ENCODE data around the gene CENPT.
"Not testable (repeated sequence)": the region's sequence is repeated elsewhere in the genome, so short reads cannot be mapped to it uniquely, and the experiment has no call there.

The CENPT gene

DNA sequence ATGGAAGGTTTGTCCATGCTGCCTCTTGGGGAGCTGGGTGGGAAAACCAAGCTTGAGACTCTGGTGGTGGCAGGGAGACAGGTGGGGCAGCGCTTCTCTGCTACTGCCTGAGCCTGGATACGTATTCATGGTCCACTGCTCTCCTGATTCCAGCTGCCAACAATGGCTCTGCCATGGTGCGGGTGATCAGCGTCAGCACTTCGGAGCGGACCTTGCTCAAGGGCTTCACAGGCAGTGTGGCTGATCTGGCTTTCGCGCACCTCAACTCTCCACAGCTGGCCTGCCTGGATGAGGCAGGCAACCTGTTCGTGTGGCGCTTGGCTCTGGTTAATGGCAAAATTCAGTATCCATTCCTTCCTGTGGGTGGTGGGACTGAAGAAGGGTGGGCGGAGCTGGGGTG is 29.6 kb upstream of the CENPT start:
- DNase-seq (ENCODE audit: extremely low spot score, insufficient read length, low read depth) = no peak
- FAIRE-seq = no peak

DNA sequence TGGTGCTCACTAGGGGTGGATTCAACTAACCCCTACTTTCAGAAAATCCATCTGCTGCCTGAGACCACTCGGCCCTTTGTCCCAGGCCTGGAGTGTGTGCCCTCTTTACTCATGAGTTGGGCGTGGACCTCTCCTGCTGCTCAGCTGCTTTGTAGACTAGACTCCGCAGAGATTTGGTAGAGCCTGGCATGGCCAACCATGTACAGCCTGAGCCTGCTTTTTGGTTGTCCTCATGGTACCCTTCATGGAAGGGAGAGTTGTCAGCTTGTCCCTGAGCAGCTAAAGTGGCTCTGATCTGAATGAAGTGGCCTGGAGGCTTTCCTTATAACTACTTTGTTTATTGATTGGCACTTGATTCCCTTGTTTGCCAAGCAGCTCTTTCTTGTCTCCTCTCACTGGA is 26.9 kb upstream of the CENPT start:
- DNase-seq (ENCODE audit: extremely low spot score, insufficient read length, low read depth) = no peak
- no peak for FAIRE-seq

DNA sequence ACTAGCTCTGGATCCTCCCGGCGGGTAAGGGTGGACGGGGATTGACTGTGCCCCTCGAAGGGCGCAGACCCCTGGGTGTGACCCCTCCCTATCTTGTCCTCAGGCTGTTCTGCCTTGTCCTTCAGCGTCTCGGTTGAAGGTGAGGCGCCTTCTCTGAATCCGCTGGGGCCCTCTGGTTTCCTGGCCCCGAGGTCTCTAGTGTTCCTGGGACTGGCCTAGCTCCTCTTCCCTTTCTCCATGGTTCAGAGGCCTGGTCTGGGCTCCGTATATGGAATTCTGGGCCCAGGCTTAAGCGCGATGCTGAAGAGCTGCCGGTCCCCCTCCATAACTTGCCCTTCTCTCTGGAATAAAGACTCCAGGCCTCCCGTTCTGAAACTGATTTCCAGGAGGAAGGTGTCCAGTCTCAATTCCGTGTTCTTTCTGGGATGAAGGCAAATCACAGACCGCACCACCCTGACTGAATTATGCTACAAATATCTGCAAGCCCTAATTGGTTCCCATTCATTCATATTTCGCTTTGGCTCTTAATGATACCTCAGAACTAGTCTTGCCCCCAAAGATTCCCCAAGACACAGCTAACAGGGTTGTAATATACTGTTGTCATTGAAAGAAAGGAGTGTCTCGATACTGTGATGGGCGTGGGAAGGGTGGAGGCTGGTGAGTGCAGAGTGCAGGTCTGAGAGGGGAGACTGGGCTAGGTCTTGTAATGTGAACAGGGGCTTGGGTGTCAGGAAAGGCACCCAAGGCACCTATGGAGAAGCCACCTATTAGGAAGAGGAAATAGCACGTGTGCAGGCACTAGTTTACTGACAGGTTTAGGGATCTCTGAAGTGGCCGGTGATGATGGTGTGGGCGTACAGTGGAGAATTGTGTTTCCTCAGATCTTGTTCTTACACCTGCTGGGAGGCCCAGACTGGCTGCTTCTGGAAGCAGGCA is 26.2 kb upstream of the CENPT start:
- DNase-seq (ENCODE audit: extremely low spot score, insufficient read length, low read depth) (no peak), FAIRE-seq (no peak)

DNA sequence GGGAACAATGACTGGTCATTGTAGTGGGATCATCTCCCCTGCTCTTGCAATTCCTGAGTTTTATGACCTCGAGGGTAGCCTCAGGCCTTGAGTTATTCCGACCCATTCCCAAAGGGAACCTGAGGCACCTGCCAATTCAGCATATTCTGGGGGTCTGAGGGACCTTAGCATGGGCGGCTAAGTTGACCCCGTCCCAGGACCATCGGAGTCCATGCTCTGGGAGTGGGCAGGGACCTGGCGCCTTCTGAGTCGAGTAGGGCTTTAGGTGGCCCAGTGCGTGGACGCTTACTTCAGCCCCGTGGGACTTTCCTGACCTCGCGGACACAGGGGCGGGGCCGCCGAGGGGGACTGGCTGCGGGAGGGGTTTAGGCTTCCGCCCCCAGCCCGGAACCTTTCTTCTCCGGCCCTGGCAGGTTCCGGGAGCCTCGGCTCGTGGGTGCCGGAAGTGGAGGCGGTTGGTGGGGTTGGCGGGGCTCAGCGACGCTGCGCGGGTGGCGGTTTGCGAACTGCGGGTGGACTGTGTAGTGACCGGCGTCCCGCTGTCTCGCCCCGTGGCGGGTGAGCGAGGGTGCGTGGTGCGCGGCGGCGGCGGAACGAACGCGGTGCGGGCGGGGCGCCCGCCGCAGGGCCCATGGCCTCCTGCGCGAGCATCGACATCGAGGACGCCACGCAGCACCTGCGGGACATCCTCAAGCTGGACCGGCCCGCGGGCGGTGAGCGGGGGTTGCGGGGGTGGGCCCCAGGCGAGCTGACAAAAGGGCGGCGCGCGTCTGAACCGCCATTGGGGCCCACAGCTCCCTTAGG is 25.3 kb upstream of the CENPT start, which contains the start of gene EDC4:
TSS of gene EDC4 (plus strand) at position 422 of the 804 bp plus-strand sequence. CDS start at position 632, 210 bp downstream.
- FAIRE-seq = peak; percentile 84

DNA sequence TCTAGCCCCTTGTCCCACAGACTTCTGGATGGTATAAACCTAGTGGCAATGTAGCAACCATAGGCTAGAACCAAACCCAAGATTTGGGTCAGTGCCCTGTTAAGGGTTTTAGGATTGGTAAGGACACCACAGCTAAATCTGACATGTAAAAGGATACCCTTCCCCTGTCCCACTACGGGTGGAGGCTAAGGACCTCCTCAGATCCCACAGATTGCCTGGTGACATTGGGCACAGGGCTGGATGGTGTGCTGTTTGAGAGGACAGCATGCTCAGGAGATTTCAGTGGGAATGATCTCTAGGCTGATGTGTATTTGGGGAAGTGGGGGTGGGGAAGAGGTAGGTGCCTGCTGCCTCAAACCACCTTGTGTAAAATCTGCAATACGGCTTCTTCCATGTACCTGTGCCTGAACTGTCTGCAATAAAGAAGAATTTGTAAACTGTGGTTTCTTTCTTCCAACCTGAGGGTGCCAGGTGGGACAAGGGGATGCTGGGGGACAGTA is 24.7 kb upstream of the CENPT start:
- DNase-seq (ENCODE audit: extremely low spot score, insufficient read length, low read depth) (no peak), FAIRE-seq (no peak)

More for the DNA sequence above, 25.3 kb upstream of the CENPT start, which contains the start of gene EDC4:
- peak; percentile 94 for DNase-seq (ENCODE audit: extremely low spot score, insufficient read length, low read depth)

DNA sequence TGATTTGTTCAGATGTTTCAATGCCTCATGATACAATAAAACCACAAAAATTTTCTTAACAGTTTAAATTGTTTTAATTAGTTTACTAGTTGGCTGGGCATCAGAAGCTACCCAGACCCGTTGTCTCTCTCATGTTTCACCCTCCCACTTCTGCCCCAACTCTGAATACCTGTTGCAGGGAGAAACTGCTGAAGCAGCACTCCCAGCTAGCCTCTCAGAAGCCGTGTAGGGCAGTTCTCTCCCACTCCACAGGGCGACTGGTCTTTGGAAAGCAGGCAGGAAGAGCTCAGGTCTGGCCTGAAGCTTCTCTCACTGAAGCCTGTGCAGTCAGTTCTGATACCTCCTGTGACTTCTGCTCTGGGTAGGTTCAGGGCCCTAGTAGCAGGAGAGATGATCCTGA is 23.8 kb upstream of the CENPT start:
- no peak for FAIRE-seq

DNA sequence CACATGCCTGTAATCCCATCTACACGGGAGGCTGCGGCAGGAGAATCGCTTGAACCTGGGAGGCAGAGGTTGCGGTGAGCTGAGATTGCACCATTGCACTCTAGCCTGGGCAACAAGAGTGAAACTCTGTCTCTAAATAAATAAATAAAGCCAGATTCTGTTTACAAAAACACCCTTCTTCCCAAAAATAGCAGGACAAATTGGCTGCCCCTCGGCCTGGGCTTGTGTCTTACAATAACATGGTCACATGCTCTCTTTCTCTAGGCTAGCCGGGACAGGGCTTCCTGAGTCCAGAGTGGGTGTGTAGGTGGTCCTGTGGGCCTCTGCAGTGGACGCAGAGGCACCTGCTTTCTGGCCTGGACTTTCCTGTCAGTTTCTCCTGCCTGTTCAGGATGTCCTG is 22.2 kb upstream of the CENPT start:
- FAIRE-seq = no peak
- no peak for DNase-seq (ENCODE audit: extremely low spot score, insufficient read length, low read depth)

More for the DNA sequence above, 23.8 kb upstream of the CENPT start:
- DNase-seq (ENCODE audit: extremely low spot score, insufficient read length, low read depth) = no peak

DNA sequence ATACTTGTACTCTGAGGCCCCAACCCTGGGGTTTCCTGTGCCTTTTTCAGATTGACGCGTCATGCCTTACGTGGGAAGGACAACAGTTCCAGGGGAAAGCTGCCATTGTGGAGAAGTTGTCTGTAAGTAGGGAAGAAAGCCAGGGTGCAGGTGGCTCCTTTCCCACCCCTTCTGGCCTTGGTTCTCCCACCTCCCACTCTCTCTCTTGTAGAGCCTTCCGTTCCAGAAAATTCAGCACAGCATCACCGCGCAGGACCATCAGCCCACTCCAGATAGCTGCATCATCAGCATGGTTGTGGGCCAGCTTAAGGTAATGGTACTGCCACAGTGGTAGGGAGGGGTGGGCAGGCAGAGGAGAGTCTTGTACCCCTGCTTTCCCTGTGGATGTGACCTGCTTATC is 20.8 kb upstream of the CENPT start:
- FAIRE-seq (no peak), DNase-seq (ENCODE audit: extremely low spot score, insufficient read length, low read depth) (no peak)

DNA sequence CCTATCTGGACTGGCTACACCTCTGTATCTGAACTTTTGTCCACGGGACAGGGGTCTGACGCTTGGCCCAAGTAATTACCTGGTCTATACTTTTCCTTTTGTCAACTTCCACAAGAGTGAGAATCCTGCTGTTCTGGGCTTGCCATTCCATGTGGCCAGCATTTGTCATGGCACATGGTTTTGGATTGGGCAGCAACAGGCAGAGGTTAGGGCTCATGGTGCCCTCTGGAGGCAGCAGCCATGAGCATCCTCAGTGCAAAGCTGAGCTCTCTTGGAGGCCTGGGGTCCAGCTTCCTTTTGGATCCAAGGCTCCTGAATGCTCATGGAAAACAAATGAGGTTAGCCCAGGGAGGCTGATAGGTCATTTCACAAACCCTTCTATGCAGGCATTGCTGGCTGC is 17.8 kb upstream of the CENPT start:
- FAIRE-seq = no peak
- DNase-seq (ENCODE audit: extremely low spot score, insufficient read length, low read depth) = no peak

DNA sequence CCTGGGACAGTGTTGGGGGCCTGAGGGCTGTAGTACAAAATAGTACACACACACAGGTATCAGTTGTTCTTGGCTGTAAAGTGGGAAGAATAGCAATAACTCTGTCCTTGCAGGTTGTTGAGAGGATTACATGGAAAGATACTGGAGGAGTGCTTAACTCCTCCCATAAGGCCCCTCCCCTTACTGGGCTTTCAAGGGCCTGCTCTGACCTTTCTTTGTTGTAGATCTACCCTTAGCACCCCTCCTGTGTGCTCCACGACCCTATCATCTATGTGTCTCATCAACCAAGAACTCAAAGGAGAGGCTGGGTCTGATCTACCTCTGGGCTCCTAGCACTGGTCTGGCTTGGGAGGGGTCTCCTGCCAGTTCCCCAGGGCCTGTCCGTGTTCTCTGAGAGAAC is 17.1 kb upstream of the CENPT start:
- no peak for DNase-seq (ENCODE audit: extremely low spot score, insufficient read length, low read depth)
- FAIRE-seq = no peak

DNA sequence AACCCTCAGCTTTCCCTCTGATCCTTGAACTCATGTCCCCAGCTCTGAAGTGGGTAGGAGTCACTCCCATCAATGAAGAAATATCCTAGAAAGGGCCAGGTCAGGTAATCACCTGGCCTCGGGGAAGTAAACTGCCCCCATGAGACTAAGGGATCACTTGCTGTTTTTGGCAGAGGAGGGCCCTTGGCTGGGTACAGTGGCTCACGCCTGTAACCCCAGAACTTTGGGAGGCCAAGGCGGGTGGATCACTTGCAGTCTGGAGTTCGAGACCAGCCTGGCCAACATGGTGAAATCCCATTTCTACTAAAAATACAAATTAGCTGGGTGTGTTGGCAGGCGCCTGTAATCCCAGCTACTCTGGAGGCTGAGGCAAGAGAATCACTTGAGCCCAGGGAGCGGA is 16.6 kb upstream of the CENPT start:
- not testable (repeated sequence) for FAIRE-seq; DNase-seq (ENCODE audit: extremely low spot score, insufficient read length, low read depth)

DNA sequence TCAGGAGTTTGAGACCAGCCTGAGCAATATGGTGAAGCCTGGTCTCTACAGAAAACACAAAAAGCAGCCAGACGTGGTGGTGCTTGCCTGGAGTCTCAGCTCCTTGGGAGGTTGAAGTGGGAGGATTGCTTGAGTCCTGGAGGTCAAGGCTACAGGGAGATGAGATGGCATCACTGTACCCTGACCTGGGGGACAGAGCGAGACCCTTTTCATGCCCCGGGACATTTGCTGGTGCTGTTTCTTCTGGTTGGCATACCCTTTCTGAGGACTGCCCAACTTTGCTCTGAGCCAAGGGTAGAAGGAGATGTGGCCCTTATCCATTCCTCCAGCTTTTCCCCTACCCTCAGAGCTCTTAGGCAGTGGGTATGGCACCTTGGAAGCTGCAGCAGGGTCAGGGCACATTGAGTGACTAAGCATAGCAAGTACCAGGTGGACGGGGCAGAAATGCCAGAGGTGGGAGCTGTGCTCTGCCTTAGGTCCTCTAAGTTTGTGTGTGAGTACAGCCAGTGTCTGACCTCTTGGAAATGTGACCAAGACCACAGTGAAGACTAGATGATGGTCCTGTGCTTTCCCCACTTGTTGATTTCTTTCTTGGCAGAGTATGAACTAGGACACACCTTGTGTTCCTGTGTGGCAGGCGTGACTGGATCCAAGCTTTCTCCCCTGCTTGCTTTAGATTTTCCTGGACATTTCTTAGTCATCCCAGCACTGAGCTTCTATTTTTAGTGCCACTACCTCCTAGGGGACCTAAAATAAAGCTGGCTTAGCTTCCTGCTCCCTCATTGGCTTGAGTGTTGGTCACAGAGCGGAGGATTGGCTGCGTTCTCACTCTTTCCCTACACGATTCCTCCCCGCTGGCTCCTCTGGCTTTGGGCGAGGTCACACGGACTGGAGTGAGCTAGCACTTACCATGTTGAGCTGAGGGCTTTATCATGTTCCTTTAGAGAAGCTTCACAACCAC is 15.4 kb upstream of the CENPT start:
- FAIRE-seq (no peak), DNase-seq (ENCODE audit: extremely low spot score, insufficient read length, low read depth) (no peak)

DNA sequence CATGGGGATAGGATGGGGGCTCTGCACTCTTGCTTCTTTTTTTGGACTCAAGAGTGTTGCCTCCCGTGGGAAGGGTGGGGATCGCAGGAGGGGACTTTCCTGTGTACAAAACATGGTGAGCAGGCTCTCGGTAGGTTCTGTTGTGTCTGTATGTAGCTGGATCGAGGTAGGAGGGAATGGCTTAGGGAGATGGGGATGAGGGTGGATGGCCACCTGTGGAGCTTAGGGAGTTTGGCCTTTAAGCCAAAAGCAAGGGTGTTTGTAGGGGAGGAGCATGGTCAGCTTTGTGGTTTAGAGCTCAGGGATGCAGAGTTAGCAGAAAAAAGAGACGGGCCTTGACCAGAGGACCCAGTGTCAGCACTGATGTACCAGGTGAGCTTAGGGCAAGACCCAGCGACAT is 14.4 kb upstream of the CENPT start:
- DNase-seq (ENCODE audit: extremely low spot score, insufficient read length, low read depth) (no peak), FAIRE-seq (no peak)

DNA sequence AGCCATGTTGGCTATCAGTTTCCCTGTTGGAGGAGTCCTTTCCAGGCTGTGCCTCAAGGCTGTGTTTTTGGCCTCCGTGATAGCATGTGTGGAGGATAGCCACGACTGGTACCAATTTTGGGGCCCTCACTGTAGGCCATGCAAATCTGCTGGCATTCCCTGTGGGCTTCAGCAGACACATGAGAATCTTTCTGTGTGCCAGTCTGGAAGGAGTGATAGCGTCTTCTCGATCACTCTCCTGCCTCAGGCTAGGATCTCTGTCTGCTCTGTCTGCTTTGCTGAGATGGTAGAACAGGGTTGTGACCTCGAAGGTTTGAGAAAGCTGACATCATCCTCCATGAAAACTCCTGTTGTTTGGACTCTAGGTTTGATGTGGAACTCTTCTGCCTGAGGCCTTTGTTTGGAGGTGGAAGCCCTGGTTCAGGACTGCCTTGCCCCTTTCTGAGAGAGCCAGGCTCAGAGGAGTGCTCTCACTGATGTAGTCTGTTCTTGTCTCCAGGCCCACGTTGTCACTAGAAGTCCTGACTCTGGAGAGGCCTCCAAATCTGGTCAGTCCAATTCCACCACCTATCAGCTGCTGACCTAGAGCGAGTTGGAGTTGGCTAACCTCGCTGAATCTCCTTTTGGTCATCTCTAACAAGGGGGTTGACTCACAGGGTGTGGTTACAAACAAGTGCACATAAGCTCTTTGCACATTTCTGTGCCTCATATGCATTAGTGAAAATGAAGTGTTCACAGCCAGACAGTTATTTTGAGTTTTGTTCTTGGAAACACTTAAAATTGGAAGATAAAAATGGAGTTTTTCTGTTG is 13.3 kb upstream of the CENPT start:
- DNase-seq (ENCODE audit: extremely low spot score, insufficient read length, low read depth) (no peak), FAIRE-seq (no peak)

DNA sequence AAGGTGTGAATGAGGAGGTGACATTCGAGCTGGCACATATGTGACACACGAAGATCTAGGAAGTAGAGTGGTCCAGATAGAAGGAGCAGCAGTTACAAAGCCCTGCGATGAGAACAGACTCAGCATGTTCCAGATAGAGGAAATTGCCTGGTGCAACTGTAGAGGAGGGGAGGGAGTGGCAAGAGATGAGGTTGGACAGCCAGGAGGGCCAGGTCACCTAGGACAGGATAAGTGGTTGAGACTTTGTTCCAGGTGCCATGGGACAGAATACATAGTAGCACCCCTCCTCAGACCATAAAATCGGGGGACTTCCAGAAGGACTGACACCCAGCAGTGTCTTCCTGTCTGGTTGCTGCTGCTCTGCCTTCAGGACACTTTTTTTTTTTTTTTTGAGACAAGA is 11.0 kb upstream of the CENPT start:
- FAIRE-seq (no peak), DNase-seq (ENCODE audit: extremely low spot score, insufficient read length, low read depth) (no peak)

DNA sequence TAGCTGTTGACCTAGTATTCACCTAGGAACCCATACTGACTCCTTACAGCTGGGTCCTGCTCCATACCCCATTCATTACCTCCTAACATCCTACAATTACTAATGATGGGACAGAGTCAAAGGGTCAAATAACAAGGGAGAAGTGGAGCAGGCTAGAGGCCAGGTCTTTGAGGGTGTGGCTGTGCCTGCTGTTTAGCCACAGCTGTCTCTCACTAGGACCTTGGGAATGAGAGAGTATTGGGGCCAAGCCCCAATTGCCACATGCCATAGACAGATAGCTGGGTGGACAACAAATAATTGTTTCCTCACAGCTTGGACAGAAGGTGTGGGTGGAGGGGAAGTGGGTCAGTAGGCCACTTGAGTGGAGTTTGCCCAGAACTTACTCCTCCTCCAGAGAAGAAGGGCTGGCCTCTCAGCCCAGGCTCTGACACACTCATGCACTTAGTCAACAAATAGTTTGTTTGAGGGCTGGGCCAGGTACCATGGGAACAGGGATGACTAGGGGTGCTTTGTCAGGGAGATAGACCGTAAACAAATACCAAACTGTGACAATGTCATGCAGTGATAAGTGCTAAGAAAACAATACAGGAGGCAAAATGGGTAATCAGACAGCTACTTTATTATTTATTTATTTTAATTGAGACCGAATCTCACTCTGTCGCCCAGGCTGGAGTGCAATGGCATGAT is 10.2 kb upstream of the CENPT start:
- no peak for DNase-seq (ENCODE audit: extremely low spot score, insufficient read length, low read depth)
- no peak for FAIRE-seq

DNA sequence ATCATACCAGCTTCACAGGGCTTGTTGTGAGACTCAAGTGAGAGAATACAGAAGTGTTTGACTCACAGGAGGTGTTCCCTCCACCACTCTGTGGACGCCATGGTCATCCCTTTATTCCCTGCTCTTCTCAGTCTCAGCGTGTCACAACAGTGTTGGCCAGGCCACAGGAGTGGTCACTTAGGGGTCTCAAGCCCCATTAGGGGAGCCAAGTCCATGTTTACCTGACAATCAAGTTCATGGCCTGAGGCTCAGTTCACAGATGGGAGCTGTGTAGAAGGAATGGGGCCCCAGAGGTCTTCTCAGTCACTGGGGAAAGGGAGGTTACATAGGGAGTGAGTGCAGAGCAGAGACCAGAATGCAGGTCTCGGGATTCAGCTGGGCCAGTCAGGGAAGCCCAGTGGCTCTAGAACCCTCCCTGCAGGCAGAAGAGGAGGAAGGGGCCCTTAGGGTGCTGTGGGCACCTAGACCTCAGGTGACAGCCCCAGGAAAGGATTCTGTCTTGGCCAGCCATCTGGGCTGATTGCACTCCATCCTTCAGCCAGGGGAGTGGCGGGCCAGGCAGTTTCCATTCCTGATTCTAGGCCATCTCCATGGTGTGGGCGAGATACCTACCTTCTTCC is 9.5 kb upstream of the CENPT start:
- no peak for DNase-seq (ENCODE audit: extremely low spot score, insufficient read length, low read depth)
- FAIRE-seq = no peak

DNA sequence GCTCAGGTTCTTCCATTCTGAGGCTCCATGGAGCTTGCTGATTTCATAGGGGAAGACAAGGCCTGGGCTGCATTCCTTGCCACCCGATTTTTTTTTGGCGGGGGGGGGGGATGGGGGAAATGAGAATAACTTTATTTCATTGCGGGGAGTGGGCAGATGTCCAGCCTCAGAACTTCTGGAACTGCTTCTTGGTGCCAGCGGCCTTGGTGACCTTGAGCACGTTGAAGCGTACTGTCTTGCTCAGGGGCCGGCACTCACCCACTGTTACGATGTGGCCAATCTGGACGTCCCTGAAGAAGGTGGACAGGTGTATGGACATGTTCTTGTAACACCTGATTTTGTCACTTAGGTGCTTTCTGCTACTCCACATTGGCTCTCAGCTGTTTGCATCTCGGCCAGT is 8.3 kb upstream of the CENPT start:
- DNase-seq (ENCODE audit: extremely low spot score, insufficient read length, low read depth) (no peak), FAIRE-seq (no peak)
